ENCODE results near the gene HP. TPM values are rescaled to one million over a fixed set of nuclear protein-coding genes. Genes with fewer than 3 reads are reported as not detected.

The HP gene
- total RNA-seq, 1 experiment from 2014 or later, result not detected

DNA sequence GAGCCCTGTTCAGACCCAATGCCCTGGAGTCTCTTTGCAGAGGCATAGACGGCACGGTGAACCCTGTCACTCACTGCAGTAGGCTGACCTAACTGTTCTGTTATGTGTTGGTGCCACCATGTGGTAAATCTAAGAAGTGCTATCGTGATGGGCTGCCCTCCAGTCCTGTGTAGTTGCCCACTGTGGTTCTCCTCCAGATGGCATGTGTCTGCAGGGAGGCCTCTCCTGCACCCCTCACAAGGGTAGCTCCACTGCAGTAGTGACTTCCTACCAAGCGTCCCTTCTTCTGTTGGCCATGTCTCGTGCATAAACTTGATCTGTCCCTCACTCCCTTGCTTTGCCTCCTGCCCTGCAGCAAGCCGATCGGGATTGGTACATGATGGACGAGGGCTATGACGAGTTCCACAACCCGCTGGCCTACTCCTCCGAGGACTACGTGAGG lies 45.1 kb downstream of the HP start:
- Histone ChIP-seq H3K9me2 (ENCODE audit: insufficient read depth) (no peaks in the 10 kb centered on the region), H3K4me2 (no peak overlapping the region), H3K27me3 (ENCODE audit: insufficient read depth, low read depth) (no peaks in the 10 kb centered on the region), H4K20me1 (ENCODE audit: insufficient read depth) (peaks cover 15% of the 10 kb centered on the region; the same call in 1 of the 2 replicates), H3K4me3 (no peak overlapping the region), H2AFZ (no peak overlapping the region), H3K36me3 (ENCODE audit: low read depth) (0 out of 2 replicates have a peak, but pooled peaks cover 13% of the 10 kb centered on the region), H3K79me2 (ENCODE audit: low read depth) (peaks cover 21% of the 10 kb centered on the region), H3K4me1 (replicated peaks; ENCODE audit: insufficient read depth) (peaks cover 11% of the 10 kb centered on the region), H3F3A (ENCODE audit: insufficient read depth, low read depth) (no peaks in the 10 kb centered on the region), H3K9me3 (ENCODE audit: insufficient read depth, low read depth) (no peaks in the 10 kb centered on the region), H3K27ac (no peak overlapping the region)
- BruUV-seq (replicated peaks), result no TSS peak
- POLR2A ChIA-PET (ENCODE audit: unreplicated experiment), result no interaction called here
- DNase-seq, result peak in 1 of 2 experiments; percentile 39
- intact Hi-C loops (cut with micrococcal nuclease; ENCODE audit: unreplicated experiment), result loop anchor here (1.0 kb wide), 1 partner anchor 33 kb away; no protein-coding TSS in a partner anchor
- no peak for TF ChIP-seq EZH2 (IDR thresholded peaks at IDR 0.05; ENCODE audit: low read depth)
- TF ChIP-seq, protein P1, sequence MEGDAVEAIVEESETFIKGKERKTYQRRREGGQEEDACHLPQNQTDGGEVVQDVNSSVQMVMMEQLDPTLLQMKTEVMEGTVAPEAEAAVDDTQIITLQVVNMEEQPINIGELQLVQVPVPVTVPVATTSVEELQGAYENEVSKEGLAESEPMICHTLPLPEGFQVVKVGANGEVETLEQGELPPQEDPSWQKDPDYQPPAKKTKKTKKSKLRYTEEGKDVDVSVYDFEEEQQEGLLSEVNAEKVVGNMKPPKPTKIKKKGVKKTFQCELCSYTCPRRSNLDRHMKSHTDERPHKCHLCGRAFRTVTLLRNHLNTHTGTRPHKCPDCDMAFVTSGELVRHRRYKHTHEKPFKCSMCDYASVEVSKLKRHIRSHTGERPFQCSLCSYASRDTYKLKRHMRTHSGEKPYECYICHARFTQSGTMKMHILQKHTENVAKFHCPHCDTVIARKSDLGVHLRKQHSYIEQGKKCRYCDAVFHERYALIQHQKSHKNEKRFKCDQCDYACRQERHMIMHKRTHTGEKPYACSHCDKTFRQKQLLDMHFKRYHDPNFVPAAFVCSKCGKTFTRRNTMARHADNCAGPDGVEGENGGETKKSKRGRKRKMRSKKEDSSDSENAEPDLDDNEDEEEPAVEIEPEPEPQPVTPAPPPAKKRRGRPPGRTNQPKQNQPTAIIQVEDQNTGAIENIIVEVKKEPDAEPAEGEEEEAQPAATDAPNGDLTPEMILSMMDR (conservative IDR thresholded peaks at IDR 0.05), result peak; percentile 76
- CTCF ChIA-PET, result no interaction called here

DNA sequence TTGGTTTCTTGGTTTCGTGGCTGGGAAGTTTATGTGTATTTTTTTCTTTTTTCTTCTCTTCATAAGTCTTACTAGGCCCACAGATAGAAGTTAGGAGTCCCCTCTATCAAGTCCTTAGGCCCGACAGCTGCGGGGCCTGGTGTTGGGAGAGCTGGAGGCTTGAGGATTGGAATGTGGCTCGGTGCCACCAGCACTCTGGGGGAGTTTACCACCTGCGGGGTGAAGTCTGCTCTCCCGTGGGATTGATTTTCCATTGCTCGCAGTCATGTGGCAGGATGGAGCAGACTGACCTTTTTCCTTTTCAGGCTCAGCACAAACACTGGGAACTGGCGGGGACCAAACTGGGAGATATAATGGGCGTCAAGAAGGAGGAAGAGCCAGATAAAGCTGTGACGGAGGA lies 46.9 kb downstream of the HP start:
- ChIA-PET CTCF (no interaction called here), POLR2A (ENCODE audit: unreplicated experiment) (no interaction called here)
- H3K27ac ChIP-seq, result no peak overlapping the region
- H4K20me1 ChIP-seq (ENCODE audit: insufficient read depth), result peaks cover 5% of the 10 kb centered on the region; the same call in 1 of the 2 replicates
- no peak overlapping the region for H2AFZ ChIP-seq
- H3K27me3 ChIP-seq (ENCODE audit: insufficient read depth, low read depth), result no peaks in the 10 kb centered on the region
- no peak overlapping the region for H3K4me3 ChIP-seq
- H3K4me2 ChIP-seq, result no peak overlapping the region
- DNase-seq, result no peak
- BruUV-seq (replicated peaks), result no TSS peak
- no peaks in the 10 kb centered on the region for H3F3A ChIP-seq (ENCODE audit: insufficient read depth, low read depth)
- intact Hi-C loops (cut with micrococcal nuclease; ENCODE audit: unreplicated experiment), result no loop called here
- TF ChIP-seq, protein P1 (conservative IDR thresholded peaks at IDR 0.05), result no peak
- no peak for TF ChIP-seq EZH2 (IDR thresholded peaks at IDR 0.05; ENCODE audit: low read depth)
- peaks cover 13% of the 10 kb centered on the region; the same call in 1 of the 2 replicates for H3K36me3 ChIP-seq (ENCODE audit: low read depth)
- H3K79me2 ChIP-seq (ENCODE audit: low read depth), result peaks cover 3% of the 10 kb centered on the region
- H3K9me2 ChIP-seq (ENCODE audit: insufficient read depth), result no peaks in the 10 kb centered on the region
- no peaks in the 10 kb centered on the region for H3K9me3 ChIP-seq (ENCODE audit: insufficient read depth, low read depth)
- no peaks in the 10 kb centered on the region for H3K4me1 ChIP-seq (replicated peaks; ENCODE audit: insufficient read depth)

DNA sequence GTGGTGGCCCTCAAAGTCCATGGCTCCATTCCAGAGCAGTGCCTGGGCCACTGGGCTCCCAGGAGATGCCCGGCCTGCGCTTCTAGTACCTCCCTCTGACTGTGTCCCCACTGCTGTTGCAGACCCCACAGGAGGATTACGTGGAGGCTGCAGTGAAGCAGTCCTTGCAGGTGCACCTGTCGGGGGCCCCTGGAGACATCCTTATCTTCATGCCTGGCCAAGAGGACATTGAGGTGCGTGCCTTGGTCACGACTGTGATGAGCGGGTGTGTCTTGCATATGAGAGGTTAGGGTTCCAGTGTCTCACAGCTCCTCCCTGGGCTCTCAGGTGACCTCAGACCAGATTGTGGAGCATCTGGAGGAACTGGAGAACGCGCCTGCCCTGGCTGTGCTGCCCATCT lies 50.6 kb downstream of the HP start:
- Histone ChIP-seq H2AFZ (no peak overlapping the region), H3K27ac (no peak overlapping the region), H3K9me3 (ENCODE audit: insufficient read depth, low read depth) (no peaks in the 10 kb centered on the region), H4K20me1 (ENCODE audit: insufficient read depth) (no peaks in the 10 kb centered on the region), H3K4me2 (no peak overlapping the region), H3K9me2 (ENCODE audit: insufficient read depth) (no peaks in the 10 kb centered on the region), H3K4me1 (replicated peaks; ENCODE audit: insufficient read depth) (no peaks in the 10 kb centered on the region), H3K27me3 (ENCODE audit: insufficient read depth, low read depth) (no peaks in the 10 kb centered on the region), H3K4me3 (no peak overlapping the region), H3K79me2 (ENCODE audit: low read depth) (no peaks in the 10 kb centered on the region), H3K36me3 (ENCODE audit: low read depth) (peaks cover 10% of the 10 kb centered on the region; the same call in 1 of the 2 replicates), H3F3A (ENCODE audit: insufficient read depth, low read depth) (no peaks in the 10 kb centered on the region)
- CTCF ChIA-PET, result no interaction called here
- no TSS peak for BruUV-seq (replicated peaks)
- POLR2A ChIA-PET (ENCODE audit: unreplicated experiment), result no interaction called here
- no peak for DNase-seq
- intact Hi-C loops (cut with micrococcal nuclease; ENCODE audit: unreplicated experiment), result no loop called here
- TF ChIP-seq, protein P1 (conservative IDR thresholded peaks at IDR 0.05), result no peak
- TF ChIP-seq EZH2 (IDR thresholded peaks at IDR 0.05; ENCODE audit: low read depth), result no peak

All from PC-9 (cell line).